ENCODE measurements around the gene DHRSX. TPM values are rescaled to one million over a fixed set of nuclear protein-coding genes. Genes with fewer than 3 reads are reported as not detected.

The DHRSX gene
- polyA plus RNA-seq, 3 donors, result 12.9 to 33.2 (median 28.3) TPM

GRCh38 chrX:2370456-2370855, 130.3 kb downstream of the DHRSX start:
- Histone ChIP-seq H3K79me2 (ENCODE audit: insufficient read depth, low read length) (no peaks in the 10 kb centered on the region), H3K4me3 (replicated peaks in 1 of 3; ENCODE audit: low read depth in 2 of 3, low read length in 3 of 3) (no peak overlapping the region), H3K4me1 (ENCODE audit: control insufficient read depth in 1 of 2, insufficient read depth in 2 of 2, low read length in 2 of 2) (no peaks in the 10 kb centered on the region), H3K4me2 (replicated peaks; ENCODE audit: extremely low read depth, low read length, poor library complexity, severe bottlenecking) (no peak overlapping the region), H2AFZ (ENCODE audit: insufficient read depth, low read depth, low read length, poor library complexity, severe bottlenecking) (no peak overlapping the region), H3K27ac (ENCODE audit: low read depth in 1 of 2, low read length in 2 of 2) (no peak overlapping the region), H3K36me3 (replicated peaks in 1 of 2; ENCODE audit: control insufficient read depth in 1 of 2, insufficient read depth in 2 of 2, low read length in 2 of 2) (peaks cover 3 to 6% of the 10 kb centered on the region in 2 donors), H3K9me3 (replicated peaks in 1 of 2; ENCODE audit: control insufficient read depth in 1 of 2, insufficient read depth in 1 of 2, low read length in 2 of 2) (no peaks in the 10 kb centered on the region), H3K27me3 (ENCODE audit: control insufficient read depth in 2 of 2, insufficient read depth in 2 of 2, low read length in 2 of 2) (no peaks in the 10 kb centered on the region), H3K9ac (ENCODE audit: insufficient read depth, low read length, poor library complexity, severe bottlenecking) (no peak overlapping the region), H4K20me1 (ENCODE audit: insufficient read depth, low read length) (no peaks in the 10 kb centered on the region)
- Mint-ChIP-seq H3K27ac (peak overlapping the region in 1 of 7 donors; percentile 41), H3K27me3 (ENCODE audit: low read depth in 3 of 3) (peaks cover 0 to 6% (median 2%) of the 10 kb centered on the region in 3 donors), H3K4me1 (no peaks in the 10 kb centered on the region), H3K9me3 (peaks cover 0 to 7% (median 2%) of the 10 kb centered on the region in 7 donors), H3K36me3 (peaks cover 28 to 32% of the 10 kb centered on the region in 2 donors), H3K4me3 (no peak overlapping the region)
- 98% methylated on average over 5 of the region's 8 CpGs for WGBS (ENCODE audit: insufficient coverage)
- intact Hi-C loops (cut with micrococcal nuclease), result no loop called here
- TF ChIP-seq CTCF (IDR thresholded peaks at IDR 0.05), result no peak
- no peak for DNase-seq

- Mint-ChIP-seq H3K4me3 (no peak overlapping the region), H3K4me1 (no peaks in the 10 kb centered on the region), H3K9me3 (peaks cover 0 to 10% (median 9%) of the 10 kb centered on the region in 7 donors), H3K27ac (peak overlapping the region in 4 of 7 donors; percentile 37 to 57 (median 42)), H3K36me3 (peaks cover 31% of the 10 kb centered on the region in 2 donors), H3K27me3 (ENCODE audit: low read depth in 3 of 3) (peaks cover 0 to 6% (median 2%) of the 10 kb centered on the region in 3 donors)
- WGBS (ENCODE audit: insufficient coverage), result no CpG with 5 or more reads among the region's 5 CpGs
- TF ChIP-seq CTCF (IDR thresholded peaks at IDR 0.05), result no peak
- no peak overlapping the region for H3K9ac ChIP-seq (ENCODE audit: insufficient read depth, low read length, poor library complexity, severe bottlenecking)
- peaks cover under 1 to 1% of the 10 kb centered on the region in 2 donors for H3K9me3 ChIP-seq (replicated peaks in 1 of 2; ENCODE audit: control insufficient read depth in 1 of 2, insufficient read depth in 1 of 2, low read length in 2 of 2)
- no peak overlapping the region for H3K4me2 ChIP-seq (replicated peaks; ENCODE audit: extremely low read depth, low read length, poor library complexity, severe bottlenecking)
- no peaks in the 10 kb centered on the region for H3K27me3 ChIP-seq (ENCODE audit: control insufficient read depth in 2 of 2, insufficient read depth in 2 of 2, low read length in 2 of 2)
- DNase-seq, result no peak
- no peaks in the 10 kb centered on the region for H4K20me1 ChIP-seq (ENCODE audit: insufficient read depth, low read length)
- no peaks in the 10 kb centered on the region for H3K4me1 ChIP-seq (ENCODE audit: control insufficient read depth in 1 of 2, insufficient read depth in 2 of 2, low read length in 2 of 2)
- no peak overlapping the region for H2AFZ ChIP-seq (ENCODE audit: insufficient read depth, low read depth, low read length, poor library complexity, severe bottlenecking)
- no peak overlapping the region for H3K27ac ChIP-seq (ENCODE audit: low read depth in 1 of 2, low read length in 2 of 2)
- H3K79me2 ChIP-seq (ENCODE audit: insufficient read depth, low read length), result no peaks in the 10 kb centered on the region
- intact Hi-C loops (cut with micrococcal nuclease), result no loop called here
- peaks cover 3 to 8% of the 10 kb centered on the region in 2 donors for H3K36me3 ChIP-seq (replicated peaks in 1 of 2; ENCODE audit: control insufficient read depth in 1 of 2, insufficient read depth in 2 of 2, low read length in 2 of 2)
- no peak overlapping the region for H3K4me3 ChIP-seq (replicated peaks in 1 of 3; ENCODE audit: low read depth in 2 of 3, low read length in 3 of 3)
These were observed 131.6 kb downstream of the DHRSX start for GRCh38 chrX:2369206-2369605.

All from CD14-positive monocyte (primary cell).